Measurements from ENCODE around the gene INAFM1. TPM values are rescaled to one million over a fixed set of nuclear protein-coding genes. Genes with fewer than 3 reads are reported as not detected.
A peak's percentile ranks its signal among the peaks of the same experiment; 100 is the strongest.

INAFM1 gene
- total RNA-seq, 1 donor: 2.3 TPM

- no peak for TF ChIP-seq CTCF (IDR thresholded peaks at IDR 0.05; ENCODE audit: insufficient read depth, low read length)
- no peak overlapping the region for H3K4me3 ChIP-seq (ENCODE audit: low read depth, low read length)
- no peak for DNase-seq (ENCODE audit: low read depth)
Observed at GRCh38 chr19:47236072-47236675, 38.5 kb upstream of the INAFM1 start.

- TF ChIP-seq CTCF (IDR thresholded peaks at IDR 0.05; ENCODE audit: insufficient read depth, low read length): no peak
- DNase-seq (ENCODE audit: low read depth): no peak
- H3K4me3 ChIP-seq (ENCODE audit: low read depth, low read length): peak overlapping the region; percentile 35
Observed at GRCh38 chr19:47239152-47239551, 35.5 kb upstream of the INAFM1 start.

- no peak for TF ChIP-seq CTCF (IDR thresholded peaks at IDR 0.05; ENCODE audit: insufficient read depth, low read length)
- DNase-seq (ENCODE audit: low read depth): no peak
- H3K4me3 ChIP-seq (ENCODE audit: low read depth, low read length): peak overlapping the region; percentile 31
Observed at GRCh38 chr19:47239610-47240296, 34.9 kb upstream of the INAFM1 start.

GRCh38 chr19:47240556-47240955, 34.1 kb upstream of the INAFM1 start:
- no peak for DNase-seq (ENCODE audit: low read depth)
- no peak for TF ChIP-seq CTCF (IDR thresholded peaks at IDR 0.05; ENCODE audit: insufficient read depth, low read length)
- H3K4me3 ChIP-seq (ENCODE audit: low read depth, low read length): no peak overlapping the region

- peak overlapping the region; percentile 10 for H3K4me3 ChIP-seq (ENCODE audit: low read depth, low read length)
- TF ChIP-seq CTCF (IDR thresholded peaks at IDR 0.05; ENCODE audit: insufficient read depth, low read length): no peak
- DNase-seq (ENCODE audit: low read depth): peak; percentile 72
Observed at GRCh38 chr19:47240996-47241918, 33.4 kb upstream of the INAFM1 start.

GRCh38 chr19:47241919-47242577, 32.6 kb upstream of the INAFM1 start:
- no peak for DNase-seq (ENCODE audit: low read depth)
- no peak for TF ChIP-seq CTCF (IDR thresholded peaks at IDR 0.05; ENCODE audit: insufficient read depth, low read length)
- no peak overlapping the region for H3K4me3 ChIP-seq (ENCODE audit: low read depth, low read length)
